Tibial nerve (tissue), 4 donors: ENCODE results near the gene INTS11.

Experiments used
- CTCF ChIP-seq, 5 experiments: fragments of 200-600 bp in 3 of 5; fragments of 450-650 bp in 2 of 5; sonication (generic) in 3 of 5; IDR thresholded peaks; one replicate each; pipeline ENCODE4 v1.5.1; 2016 to 2019; ENCODE audit warnings: antibody characterized with exemption in 5 of 5, mild to moderate bottlenecking in 3 of 5, moderate library complexity in 2 of 5
- EP300 ChIP-seq, 2 donors: sonication (generic); formaldehyde crosslinking; IDR thresholded peaks; one replicate each; pipeline ENCODE4 v1.6.1; 2017; ENCODE audit warnings: antibody characterized with exemption in 2 of 2, mild to moderate bottlenecking in 1 of 2
- POLR2A ChIP-seq, 2 donors: fragments of 450-650 bp; IDR thresholded peaks; one replicate each; pipeline ENCODE4 v1.6.1; 2017; ENCODE audit warnings: antibody characterized with exemption in 2 of 2, mild to moderate bottlenecking in 2 of 2, moderate library complexity in 2 of 2

GRCh38 chr1:1297802-1298424 lies 26.5 kb downstream of the INTS11 start:
- TF ChIP-seq CTCF (IDR thresholded peaks at IDR 0.05) (no peak), EP300 (IDR thresholded peaks at IDR 0.05) (no peak), POLR2A (IDR thresholded peaks at IDR 0.05) (no peak)
